Embryonic facial prominence (tissue), 1 donor: Measurements from ENCODE around the gene AKAP9.
A peak's percentile ranks its signal among the peaks of the same experiment; 100 is the strongest.
"Not testable (repeated sequence)": the region's sequence is repeated elsewhere in the genome, so short reads cannot be mapped to it uniquely, and the experiment has no call there.

Source experiments
- DNase-seq: peaks from one replicate; pipeline ENCODE4 v3.0.0-alpha.2; 2016; ENCODE audit errors: extremely low spot score

AKAP9 gene

DNA sequence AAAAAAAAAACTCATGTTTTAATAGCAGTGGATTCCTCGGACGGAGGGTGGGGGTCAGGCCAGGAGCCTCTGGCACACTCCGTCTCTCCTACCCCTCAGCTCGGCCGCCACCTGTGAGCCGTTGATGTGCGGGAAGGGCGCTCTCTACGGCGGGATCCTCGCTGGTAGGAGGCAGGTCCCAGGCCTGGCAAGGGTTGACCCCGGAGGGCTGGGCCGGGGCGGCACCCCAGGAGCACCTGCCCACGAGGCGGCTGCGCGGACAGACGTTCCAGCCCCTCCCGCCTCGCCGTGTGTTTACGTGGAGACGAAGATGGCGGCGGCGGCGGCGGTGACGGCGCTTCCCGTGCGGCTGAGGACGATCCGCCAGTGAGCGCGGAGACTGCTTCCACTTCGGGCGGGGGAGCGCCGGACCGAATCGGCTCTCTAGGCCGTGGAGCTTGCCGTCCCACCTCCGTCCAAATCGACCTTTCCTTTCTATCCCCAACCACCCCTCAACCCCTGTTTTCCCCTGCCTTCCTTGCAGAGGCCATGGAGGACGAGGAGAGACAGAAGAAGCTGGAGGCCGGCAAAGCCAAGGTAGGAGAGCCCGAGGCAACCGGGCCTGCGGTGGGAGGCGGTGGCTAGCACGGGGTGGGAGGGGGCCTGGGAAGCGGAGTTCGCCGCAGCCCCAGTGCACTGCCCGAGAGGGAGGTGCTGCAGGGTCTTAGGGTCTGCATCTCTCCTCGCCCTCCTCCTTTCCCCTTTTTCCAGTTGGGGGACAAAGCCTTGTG is at the start of gene AKAP9:
Gene AKAP9 (plus strand): TSS at position 291 of the 770 bp plus-strand sequence. CDS start 238 bp downstream, at position 529.
- DNase-seq, result peak; percentile 70

DNA sequence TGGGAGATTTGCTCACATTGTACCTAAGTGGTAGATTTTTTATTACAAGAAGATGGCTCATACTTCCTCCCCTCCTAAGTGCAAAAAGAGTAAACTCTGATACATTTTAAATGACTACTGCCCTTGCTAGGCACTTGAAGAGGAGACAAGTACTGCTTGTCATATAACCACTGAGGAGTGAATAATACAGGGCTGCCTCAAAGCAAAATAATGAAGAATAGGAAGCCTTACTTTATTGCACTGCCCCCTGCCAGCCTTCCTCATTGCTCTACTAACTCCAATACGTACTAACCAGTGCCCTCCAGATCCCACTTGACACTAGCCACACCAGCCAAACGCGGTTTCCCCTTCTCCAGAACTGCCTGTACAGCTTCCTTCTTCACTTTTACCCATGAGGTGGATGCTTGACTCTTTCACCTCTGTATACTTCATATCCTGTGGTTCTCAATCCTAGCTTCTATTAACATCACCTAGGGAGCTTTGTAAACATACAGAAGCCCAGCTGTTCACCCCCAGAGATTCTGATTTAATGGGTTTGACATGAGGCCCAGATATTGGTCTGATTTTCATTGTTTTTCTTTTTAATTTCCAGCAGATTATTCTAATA is 48.5 kb upstream of the AKAP9 start:
- no peak for DNase-seq

DNA sequence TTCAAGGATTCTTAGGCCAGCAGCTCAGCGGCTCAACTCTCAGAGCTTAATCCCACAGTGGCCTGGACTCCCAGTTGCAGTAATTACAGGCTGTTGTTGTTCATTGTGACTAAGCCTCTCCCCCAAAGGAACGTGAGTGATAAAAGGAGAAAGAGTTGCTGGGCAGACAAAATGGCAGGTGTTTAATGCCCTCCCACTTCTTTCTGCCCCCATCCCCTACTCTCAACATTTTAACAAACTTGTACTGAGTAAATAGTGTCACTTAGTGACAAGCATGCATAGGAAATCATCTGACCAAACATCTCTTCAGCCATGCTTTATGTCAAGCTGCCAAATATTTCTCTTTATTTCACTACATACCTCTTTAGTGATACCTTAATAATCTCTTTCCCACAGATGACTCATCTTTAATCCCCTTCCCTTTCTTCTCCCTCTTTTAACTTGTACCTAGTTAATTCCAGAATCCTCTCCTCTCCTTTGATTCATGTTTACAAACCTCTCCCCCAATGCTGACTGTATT is 47.8 kb upstream of the AKAP9 start:
- no peak for DNase-seq

DNA sequence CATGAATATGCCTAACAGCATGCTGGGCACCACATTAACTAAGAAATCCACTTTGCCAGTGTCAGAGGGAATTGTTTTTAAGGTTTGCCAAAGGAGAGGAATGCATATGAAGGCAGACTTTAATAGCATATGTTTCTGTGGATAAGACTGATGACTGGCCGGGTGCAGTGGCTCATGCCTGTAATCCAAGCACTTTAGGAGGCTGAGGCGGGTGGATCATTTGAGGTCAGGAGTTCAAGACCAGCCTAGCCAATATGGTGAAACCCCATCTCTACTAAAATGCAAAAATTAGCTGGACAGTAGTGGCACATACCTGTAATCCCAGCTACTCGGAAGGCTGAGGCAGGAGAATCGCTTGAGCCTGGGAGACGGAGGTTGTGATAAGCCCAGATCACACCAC is 47.0 kb upstream of the AKAP9 start:
- not testable (repeated sequence) for DNase-seq

DNA sequence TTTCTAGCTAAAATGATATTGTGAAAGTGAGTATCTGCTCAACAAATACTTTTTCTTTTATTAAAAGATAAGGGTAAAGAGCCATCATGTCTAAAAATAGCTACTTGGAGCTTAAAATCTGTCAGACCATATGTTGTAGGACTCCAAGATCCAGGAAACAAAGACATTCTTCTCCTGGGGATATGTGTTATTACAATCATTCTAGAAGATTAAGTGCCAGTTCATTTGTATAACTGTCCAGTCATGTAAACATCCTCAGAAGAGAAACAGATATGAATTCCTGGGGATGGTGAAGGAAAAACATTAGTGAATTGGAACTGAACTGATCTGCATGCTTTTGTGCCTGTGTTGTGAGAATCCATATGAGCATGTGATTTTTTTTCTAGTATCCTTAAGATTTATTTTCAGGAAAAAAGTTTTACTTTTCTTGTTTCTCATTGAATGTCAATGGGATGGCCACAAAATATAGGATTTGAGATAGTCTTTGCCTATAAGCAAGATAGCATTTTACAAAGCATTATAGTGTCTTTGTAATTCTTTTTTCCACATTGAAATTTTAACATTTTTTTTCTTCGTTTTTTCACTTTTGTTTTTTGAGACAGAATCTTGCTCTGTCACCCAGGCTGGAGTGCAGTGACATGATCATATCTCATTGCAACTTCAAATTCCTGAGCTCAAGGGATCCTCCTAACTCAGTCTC is 45.7 kb upstream of the AKAP9 start:
- DNase-seq, result no peak

DNA sequence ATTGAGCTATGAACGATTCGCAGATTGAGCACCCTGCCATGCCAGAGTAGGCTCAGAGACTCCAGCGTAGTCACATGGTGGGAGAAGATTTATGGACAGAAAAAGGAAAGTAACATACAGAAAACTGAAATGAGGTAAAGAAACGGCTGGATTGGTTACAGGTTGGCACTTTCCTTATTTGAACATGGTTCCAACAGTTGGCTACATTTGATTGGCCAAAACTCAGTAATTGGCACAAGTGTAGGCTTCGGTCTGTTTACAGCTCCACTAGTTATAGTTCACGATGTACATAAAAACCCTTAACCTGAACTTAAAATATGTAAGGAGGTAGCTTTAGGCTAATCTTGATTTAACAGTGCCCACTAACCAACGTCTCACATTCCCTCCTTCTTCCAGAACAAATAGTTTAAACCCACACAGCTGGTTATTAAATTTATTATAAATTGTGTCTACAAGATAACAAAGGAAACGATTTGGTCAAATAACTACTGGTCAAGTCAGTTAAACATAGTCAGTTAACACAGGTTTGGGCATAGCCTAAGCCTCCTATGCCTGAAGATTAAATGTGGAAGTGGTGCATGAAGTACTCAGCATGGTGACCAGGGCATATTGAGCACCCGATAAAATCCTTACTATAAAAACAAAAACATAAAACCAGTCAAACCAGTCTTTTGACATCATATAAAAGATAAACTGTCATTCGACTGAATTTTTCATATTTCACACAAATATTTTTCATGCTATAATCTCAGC is 42.2 kb upstream of the AKAP9 start:
- DNase-seq, result no peak

DNA sequence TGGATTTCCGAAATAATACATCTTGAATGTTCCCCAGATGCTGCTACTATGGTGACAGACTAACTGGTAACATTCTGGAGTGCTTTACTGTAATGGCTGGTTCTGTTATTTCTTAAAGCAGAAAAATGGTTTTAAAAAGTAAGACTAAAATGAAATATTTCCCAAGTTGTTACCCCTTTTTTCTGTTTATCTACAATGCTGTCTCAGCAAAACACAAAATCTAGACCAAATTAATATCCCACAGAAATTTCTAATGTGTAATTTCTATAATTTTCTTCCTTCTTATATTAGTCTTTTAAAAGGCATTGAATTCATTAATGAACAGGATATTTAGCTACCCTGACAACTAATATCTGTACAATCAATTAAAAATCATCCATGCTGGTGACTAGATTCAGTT is 41.1 kb upstream of the AKAP9 start:
- DNase-seq, result no peak

DNA sequence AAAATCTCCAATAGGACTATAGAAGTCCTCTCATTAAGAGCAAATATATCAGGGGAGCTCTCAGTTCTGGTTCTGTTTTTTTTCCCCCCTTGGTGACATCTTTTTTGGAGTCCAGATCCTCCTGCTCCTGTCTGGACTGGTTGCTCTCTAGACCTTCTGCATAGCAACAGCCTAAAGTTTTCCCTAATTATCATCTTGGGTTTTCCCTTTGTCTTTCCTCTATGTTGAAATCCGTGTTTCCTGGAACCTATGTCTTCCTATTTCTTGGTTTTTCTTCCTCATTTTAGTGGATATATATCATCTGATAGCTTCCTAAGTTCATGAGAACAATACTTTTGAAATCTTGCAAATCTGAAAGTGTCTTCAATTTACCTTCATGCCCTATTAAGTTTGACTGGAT is 30.5 kb upstream of the AKAP9 start:
- DNase-seq, result no peak

DNA sequence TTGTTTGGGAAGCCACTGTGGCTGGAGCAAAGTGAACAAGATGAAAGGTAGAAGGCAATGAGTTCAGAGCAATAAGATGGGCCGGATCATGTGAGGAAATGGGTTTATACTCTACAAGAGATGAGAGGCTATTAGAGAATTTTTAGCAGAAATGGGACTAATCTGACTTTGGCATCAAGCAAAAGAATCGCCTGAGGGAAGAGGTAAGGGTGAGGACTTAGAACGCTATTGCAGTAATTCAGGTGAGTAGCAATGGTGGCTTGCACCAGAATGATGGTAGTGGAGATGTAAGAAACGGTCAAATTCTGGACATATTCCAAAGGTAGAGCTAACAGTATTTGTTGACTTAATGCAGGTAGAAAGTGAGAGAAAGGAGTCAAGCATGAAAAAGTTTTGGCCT is 29.5 kb upstream of the AKAP9 start:
- DNase-seq, result no peak

DNA sequence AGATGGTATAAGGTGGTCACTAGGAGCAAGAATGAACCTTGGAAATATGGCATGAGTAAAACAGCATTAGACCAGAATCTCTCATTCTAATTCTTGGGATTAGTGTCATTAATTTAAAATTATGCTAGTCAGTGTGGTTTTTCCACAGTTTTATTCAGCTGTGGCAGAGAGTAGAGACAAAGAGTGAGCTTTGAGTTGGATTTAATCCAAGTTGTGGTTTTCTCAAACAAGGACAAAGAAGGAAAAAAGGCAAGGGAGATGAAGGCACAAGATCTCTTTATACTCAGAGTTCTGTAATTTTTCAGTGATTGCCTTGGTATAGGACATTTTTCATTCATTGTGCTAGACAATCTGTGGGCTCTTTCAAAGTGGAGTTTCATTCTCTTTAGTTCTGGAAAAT is 28.2 kb upstream of the AKAP9 start:
- no peak for DNase-seq

DNA sequence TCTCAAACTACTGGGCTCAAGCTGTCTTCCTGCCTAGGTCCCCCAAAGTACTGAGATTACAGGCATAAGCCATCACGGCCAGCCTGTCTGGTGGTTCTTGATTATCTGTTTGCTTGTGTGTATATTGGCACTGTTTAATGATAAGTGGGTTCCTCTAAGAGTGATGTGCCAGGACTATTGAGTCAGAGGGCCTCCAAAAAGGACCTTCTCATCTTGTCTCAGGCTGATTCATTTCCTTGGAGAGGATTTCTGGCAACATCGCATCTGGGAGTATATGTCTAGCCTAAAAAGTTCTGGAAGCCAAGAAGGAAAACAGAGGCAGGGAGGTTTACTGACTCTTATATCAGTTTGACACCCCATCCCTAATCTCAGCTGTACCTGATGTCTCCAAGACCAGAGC is 27.1 kb upstream of the AKAP9 start:
- no peak for DNase-seq

DNA sequence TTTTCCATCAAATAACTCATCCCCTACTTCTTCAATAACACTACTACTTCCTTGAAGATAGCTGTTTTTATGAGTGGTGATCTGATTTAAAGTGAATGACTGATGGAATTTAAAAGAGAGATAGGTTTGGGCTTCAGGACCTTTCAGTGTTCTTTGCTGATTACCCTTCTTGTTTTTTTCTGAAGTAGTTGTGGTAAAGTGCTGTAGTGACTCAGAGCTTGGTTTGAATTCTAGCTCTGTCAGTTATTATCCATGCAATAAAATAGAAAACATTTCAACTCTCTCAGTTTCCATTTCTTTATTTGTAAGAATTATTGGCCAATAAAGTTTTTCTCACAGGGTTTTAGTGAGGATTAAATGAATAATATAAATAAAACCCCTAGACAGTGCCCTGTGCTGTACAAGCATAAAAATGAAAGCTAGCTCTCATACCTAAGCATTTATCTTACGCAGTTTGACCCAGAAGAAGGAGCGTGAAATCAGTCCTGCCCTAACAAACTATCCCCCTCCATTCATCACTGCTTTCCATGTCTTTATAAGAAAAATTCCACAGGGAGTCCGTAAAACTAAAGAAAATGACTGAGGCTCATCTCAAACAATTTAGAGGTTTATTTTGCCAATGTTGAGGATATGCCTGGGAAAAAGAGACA is 25.1 kb upstream of the AKAP9 start:
- no peak for DNase-seq

DNA sequence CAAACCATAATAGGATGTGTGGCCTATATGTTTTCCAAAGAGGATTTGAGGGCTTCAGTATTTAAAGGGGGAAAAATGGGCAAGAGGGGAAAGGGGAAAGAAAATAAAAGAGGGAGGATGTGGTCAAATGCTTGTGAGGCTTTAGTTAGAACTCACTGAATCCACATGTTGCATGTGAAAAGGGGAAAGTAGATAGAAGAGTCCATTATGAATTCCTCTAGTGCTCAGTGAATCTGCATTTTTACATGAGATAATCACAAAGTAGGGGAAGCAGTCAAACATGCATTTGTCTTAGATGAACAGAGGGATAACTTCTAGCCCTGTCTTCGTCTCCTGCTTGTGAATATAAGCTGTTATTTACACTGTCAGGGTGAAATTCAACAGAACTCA is 24.6 kb upstream of the AKAP9 start:
- no peak for DNase-seq

DNA sequence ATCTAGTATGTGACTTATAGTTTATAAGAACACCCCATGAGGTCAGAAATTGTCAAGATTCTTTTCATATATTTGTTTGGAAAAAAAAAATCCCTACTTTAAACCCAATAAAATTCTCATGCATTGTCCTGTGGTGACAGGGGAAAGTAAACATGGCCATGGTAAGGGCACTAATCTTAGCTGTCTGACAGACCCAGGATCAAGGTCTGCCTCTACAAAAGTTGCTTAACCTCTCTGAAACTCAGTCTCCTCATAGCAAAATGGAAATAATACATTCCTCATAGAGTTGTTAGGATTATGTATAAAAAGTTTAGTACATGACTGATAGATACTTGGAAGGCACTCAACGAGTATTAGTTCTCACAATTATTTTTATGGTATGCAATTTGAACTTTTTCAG is 22.3 kb upstream of the AKAP9 start:
- DNase-seq, result no peak

DNA sequence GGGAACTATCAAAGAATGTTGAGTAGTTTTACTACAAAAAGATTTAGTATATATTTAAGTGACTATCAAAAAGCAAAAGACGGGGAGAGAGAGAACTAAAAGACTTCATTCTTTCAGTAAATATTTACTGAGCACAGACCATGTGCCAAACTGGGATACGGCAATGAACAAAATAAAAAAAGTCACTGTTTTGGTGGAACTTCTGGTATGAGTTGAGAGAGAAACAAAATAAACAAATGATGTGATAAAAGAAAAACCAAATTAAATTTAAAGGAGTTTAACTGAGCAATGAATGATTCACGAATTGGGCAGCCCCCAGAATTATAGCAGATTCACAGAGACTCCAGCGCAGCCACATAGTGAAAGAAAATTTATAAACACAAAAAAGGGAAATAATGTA is 17.8 kb upstream of the AKAP9 start:
- DNase-seq, result no peak

DNA sequence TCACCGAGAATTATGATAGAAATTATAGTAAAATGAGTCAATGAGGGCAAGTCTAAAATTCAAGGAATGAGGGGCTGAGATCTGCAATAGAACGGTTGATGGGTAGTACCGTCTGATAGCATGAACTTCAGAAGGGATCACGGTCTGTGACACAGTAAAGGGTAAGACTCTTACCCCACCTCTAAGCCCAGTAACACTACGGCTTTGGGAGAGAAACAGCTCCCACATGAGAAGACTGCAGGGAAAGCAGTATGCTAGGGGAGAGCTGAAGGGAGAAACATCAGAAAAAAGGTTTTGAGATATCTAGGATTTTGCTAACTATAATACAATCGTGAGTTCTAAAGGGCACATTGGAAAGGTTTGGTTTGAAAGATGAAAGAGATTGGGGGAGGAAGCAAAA is 12.8 kb upstream of the AKAP9 start:
- DNase-seq, result no peak

DNA sequence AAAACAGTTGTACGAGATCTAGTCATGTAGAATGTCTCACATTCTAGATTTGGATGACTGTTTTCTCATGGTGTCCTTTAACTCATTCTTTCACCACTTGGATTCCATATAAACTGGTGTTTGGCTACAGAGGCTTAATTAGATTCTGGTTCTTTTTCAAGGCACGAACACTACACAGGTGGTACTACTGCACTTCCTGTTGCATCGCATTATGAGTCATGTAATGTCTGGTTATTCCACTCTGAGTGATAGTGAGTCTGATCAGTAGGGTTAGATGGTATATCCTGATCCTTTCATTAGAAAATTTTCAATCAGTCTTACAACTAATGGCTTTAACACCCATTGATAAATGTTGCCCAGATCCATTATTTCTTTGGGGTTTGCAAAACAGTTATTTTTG is 11.2 kb upstream of the AKAP9 start:
- no peak for DNase-seq

DNA sequence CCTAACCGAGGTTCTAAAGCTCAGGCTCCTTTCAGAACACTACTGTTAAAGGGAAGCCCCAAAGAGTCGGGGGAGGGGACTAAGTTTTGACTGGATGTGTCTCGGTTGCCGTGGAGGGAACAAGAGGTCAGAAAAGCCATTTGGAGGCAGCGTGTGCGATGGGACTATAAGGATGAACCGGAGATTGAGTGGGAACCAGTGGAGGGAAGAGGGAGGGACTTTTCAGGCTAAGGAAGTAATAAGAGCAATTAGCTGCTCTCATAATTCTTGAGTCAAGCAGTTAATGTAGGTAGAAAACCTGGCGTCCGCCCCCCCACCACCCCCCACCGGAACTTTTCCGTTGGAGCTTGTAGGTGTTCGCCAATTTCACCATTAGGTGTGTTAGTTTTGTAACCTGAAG is 491 bp upstream of the AKAP9 start:
- peak; percentile 15 for DNase-seq

DNA sequence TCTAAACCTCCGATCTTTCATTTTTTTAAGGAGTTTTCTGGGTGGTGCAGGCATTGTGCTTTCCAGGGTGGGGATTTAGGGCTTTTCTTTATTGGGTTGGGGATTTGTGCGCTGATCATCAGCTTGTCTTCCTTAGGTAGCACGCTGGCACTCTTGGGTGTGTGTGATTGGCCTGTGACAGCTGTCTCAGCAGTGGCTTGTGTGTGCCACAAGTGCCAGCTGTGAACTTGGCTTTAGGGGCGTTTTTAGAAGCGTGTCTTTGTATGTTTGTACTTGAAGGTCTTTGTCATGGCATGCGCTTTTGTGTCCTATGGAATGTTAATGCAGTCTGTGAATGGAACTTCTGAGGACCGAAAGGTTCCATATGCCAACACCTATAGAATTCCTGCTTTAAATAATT is 788 bp downstream of the AKAP9 start:
- DNase-seq, result peak; percentile 10

DNA sequence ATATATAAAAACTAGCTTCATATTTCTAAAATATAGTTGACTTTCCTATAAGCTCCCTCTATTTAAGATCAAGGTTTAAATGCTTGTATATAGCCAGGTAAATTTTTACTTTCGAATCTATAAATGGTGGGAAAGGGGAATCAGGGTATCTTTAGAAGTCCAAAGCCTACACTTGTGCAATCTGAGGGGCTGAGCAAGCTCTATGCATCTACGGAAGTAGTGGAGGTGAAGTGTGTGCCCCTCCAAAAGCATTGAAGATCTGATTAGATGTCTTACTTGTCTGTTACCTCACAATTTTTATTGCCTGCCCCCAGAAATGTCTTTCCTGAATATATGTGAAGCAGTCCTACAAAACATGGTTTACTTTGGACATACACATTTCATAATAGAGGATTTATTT is 1.6 kb downstream of the AKAP9 start:
- DNase-seq, result no peak

DNA sequence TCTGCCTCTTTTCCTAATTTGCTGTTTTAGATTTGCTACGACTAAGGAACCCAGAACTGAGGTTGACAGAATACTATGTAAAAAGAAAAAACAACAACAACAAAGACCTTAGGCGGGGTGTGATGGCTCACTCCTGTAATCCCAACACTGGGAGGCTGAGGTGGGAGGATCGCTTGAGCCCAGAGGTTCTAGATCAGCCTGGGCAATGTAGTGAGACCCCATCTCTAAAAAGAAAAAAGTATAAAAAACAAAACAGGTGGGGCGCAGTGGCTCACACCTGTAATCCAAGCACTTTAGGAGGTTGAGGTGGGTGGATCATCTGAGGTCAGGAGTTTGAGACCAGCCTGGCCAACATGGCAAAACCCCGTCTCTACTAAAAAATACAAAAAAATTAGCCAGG is 4.3 kb downstream of the AKAP9 start:
- DNase-seq, result not testable (repeated sequence)

DNA sequence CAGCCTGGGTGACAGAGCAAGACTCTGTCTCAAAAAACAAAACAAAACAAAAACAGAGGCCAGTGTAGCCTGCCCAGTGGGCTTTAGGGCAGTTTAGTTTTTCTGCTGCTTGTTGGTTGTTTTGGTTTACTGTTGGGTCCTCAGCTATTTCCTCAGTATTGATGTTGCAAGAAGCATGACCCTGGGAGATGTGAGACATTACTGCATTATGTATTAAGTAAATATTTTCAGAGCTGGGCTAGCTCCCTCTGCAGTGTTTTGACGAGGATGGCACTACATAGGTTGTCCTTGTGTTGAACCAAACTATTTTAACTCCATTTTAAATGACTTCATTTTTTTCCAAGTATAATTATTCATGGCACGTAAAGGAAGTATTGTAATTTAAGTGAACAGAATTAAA is 4.8 kb downstream of the AKAP9 start:
- DNase-seq, result no peak
